ENCODE data around the gene GTF2F2.
"Not testable (repeated sequence)": the region's sequence is repeated elsewhere in the genome, so short reads cannot be mapped to it uniquely, and the experiment has no call there.

The GTF2F2 gene

GRCh38 chr13:45243077-45243476, 122.8 kb downstream of the GTF2F2 start:
- H3K4me3 ChIP-seq (replicated peaks; ENCODE audit: low read depth, low read length), result no peak overlapping the region
- no peak for DNase-seq (ENCODE audit: low read depth)
- no peak for TF ChIP-seq CTCF (IDR thresholded peaks at IDR 0.05; ENCODE audit: low read length, missing control alignments)

- not testable (repeated sequence) for DNase-seq (ENCODE audit: low read depth); H3K4me3 ChIP-seq (replicated peaks; ENCODE audit: low read depth, low read length)
Observed at GRCh38 chr13:45244736-45245135, 124.4 kb downstream of the GTF2F2 start.

GRCh38 chr13:45249662-45250061, 129.4 kb downstream of the GTF2F2 start:
- H3K4me3 ChIP-seq (replicated peaks; ENCODE audit: low read depth, low read length), result no peak overlapping the region
- no peak for DNase-seq (ENCODE audit: low read depth)
- no peak for TF ChIP-seq CTCF (IDR thresholded peaks at IDR 0.05; ENCODE audit: low read length, missing control alignments)

- H3K4me3 ChIP-seq (replicated peaks; ENCODE audit: low read depth, low read length), result no peak overlapping the region
- TF ChIP-seq CTCF (IDR thresholded peaks at IDR 0.05; ENCODE audit: low read length, missing control alignments), result no peak
- DNase-seq (ENCODE audit: low read depth), result no peak
Observed at GRCh38 chr13:45254396-45254795, 134.1 kb downstream of the GTF2F2 start.

- no peak overlapping the region for H3K4me3 ChIP-seq (replicated peaks; ENCODE audit: low read depth, low read length)
- no peak for DNase-seq (ENCODE audit: low read depth)
- no peak for TF ChIP-seq CTCF (IDR thresholded peaks at IDR 0.05; ENCODE audit: low read length, missing control alignments)
Observed at GRCh38 chr13:45255247-45255987, 135.1 kb downstream of the GTF2F2 start.

GRCh38 chr13:45256254-45256653, 135.9 kb downstream of the GTF2F2 start:
- no peak for DNase-seq (ENCODE audit: low read depth)
- H3K4me3 ChIP-seq (replicated peaks; ENCODE audit: low read depth, low read length), result no peak overlapping the region
- no peak for TF ChIP-seq CTCF (IDR thresholded peaks at IDR 0.05; ENCODE audit: low read length, missing control alignments)

- no peak overlapping the region for H3K4me3 ChIP-seq (replicated peaks; ENCODE audit: low read depth, low read length)
- TF ChIP-seq CTCF (IDR thresholded peaks at IDR 0.05; ENCODE audit: low read length, missing control alignments), result no peak
- DNase-seq (ENCODE audit: low read depth), result no peak
Observed at GRCh38 chr13:45257638-45258333, 137.5 kb downstream of the GTF2F2 start.
